ENCODE data around the gene KIRREL3. TPM values are rescaled to one million over a fixed set of nuclear protein-coding genes. Genes with fewer than 3 reads are reported as not detected.

Gene KIRREL3
- total and polyA plus RNA-seq, 2 of the 4 experiments (the other 2 are of a cell fraction): 10.9 to 15.9 TPM

DNA sequence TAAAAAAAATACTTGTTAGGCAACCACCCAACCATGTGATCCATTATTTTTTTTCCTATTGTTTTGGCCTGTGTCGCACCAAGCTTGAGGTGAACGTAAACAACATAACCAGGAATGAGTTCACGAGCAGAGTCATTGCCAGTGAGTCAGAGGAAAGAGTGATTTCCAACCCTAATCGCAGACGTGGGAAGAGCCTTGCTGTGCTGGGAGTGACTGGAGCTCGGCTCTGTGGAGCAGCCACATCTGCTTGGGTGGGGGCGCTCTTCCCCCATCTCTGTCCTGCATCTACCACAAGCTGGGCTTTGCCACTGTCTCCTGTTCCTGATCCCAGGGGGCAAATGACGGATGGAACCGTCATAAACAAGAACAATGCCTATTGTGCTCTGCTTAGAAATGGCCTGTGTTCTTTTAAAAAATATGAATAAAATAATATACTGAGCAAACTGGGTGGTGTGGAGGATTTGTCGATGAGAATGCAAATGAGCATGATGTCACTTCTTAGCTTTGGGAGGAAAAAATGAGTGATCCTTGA, 210.0 kb downstream of the KIRREL3 start:
- Histone ChIP-seq H2AK5ac (ENCODE audit: low read depth, low read length) (no peak overlapping the region), H3K4me1 (ENCODE audit: control insufficient read depth, insufficient read depth, low read length) (peaks cover 5% of the 10 kb centered on the region), H2BK20ac (ENCODE audit: low read depth, low read length) (no peak overlapping the region), H4K8ac (ENCODE audit: low read depth in 2 of 2, low read length in 2 of 2) (peak overlapping the region in 1 of 2 experiments; percentile 42; a peak in 1 of 4 replicates), H2AK9ac (replicated peaks; ENCODE audit: low read depth, low read length, poor library complexity) (no peak overlapping the region), H3K36me3 (ENCODE audit: control insufficient read depth, insufficient read depth, low read length) (no peaks in the 10 kb centered on the region), H3K4me2 (ENCODE audit: low read depth, low read length) (0 out of 2 replicates have a peak overlapping the region, but pooled peaks have one; percentile 13), H3K27me3 (ENCODE audit: control insufficient read depth, insufficient read depth, low read length) (no peaks in the 10 kb centered on the region), H3K79me1 (ENCODE audit: low read depth in 1 of 2, low read length in 2 of 2) (peaks cover 17 to 22% of the 10 kb centered on the region in 2 experiments), H3K14ac (replicated peaks; ENCODE audit: low read depth, low read length) (no peak overlapping the region; the same call in 1 of the 2 replicates), H3K4ac (ENCODE audit: low read depth, low read length) (peak overlapping the region; percentile 18), H3K27ac (ENCODE audit: insufficient read depth, low read length) (0 out of 2 replicates have a peak overlapping the region, but pooled peaks have one; percentile 41), H2BK120ac (ENCODE audit: low read depth, low read length) (peak overlapping the region; percentile 50; the same call in 1 of the 2 replicates), H3K23ac (ENCODE audit: low read depth, low read length) (no peak overlapping the region), H3K4me3 (ENCODE audit: insufficient read depth, low read depth, low read length) (no peak overlapping the region), H3K9me1 (ENCODE audit: insufficient read depth, low read length) (peaks cover 11% of the 10 kb centered on the region), H4K5ac (ENCODE audit: low read depth, low read length) (no peak overlapping the region), H3K9me3 (ENCODE audit: control insufficient read depth, insufficient read depth, low read length) (no peaks in the 10 kb centered on the region), H2BK5ac (ENCODE audit: low read depth, low read length, poor library complexity, severe bottlenecking) (peak overlapping the region; percentile 59), H3K9ac (ENCODE audit: low read depth, low read length) (no peak overlapping the region), H2BK15ac (ENCODE audit: low read depth, low read length) (no peak overlapping the region), H4K20me1 (ENCODE audit: insufficient read depth, low read length) (0 out of 2 replicates have a peak, but pooled peaks cover 3% of the 10 kb centered on the region), H4K91ac (ENCODE audit: insufficient read depth, low read depth, low read length) (peak overlapping the region; percentile 22; the same call in 1 of the 2 replicates), H3K56ac (ENCODE audit: extremely low read depth, insufficient read depth, low read length) (no peak overlapping the region), H3K18ac (ENCODE audit: low read depth, low read length) (peak overlapping the region; percentile 43; the same call in 1 of the 2 replicates), H2AFZ (replicated peaks; ENCODE audit: low read length, poor library complexity) (peak overlapping the region; percentile 69)
- peak; percentile 97 for ATAC-seq (ENCODE audit: low read depth)
- in situ Hi-C loops (cut with MboI; ENCODE audit: low sequenced_read_pairs): no loop called here
- ChIA-PET POLR2A (ENCODE audit: unreplicated experiment) (no interaction called here), CTCF (interaction anchor here (0.5 to 1.6 kb wide), 15 partner anchors 16 to 225 kb away, joined by 3 to 8 read pairs (median 4); partner anchors contain the start of gene KIRREL3)
- dilution Hi-C loops (cut with HindIII; ENCODE audit: low sequenced_read_pairs, unreplicated experiment): no loop called here
- 0% methylated on average over 3 of the region's 10 CpGs; no CpG with 5 or more reads in 1 of the 2 experiments for WGBS, 2 experiments (ENCODE audit: extremely low coverage in 2 of 2, insufficient read length in 1 of 2)
- BruUV-seq (replicated peaks): no TSS peak
- intact Hi-C loops (cut with micrococcal nuclease): loop anchor here (5.0 to 10.0 kb wide), 3 partner anchors 166 to 204 kb away; no protein-coding TSS in a partner anchor
- DNase-seq: peak; percentile 98
- TF ChIP-seq CHD1 (IDR thresholded peaks at IDR 0.05; ENCODE audit: low read depth, low read length) (no peak), MAFK (IDR thresholded peaks at IDR 0.05; ENCODE audit: low read depth, low read length) (0 out of 2 replicates have a peak, but pooled peaks have one; percentile 30), ELK1 (IDR thresholded peaks at IDR 0.05; ENCODE audit: borderline replicate concordance, low read depth, low read length) (no peak), NFE2L2 (IDR thresholded peaks at IDR 0.05; ENCODE audit: low read depth, low read length) (peak; percentile 75), MAZ (IDR thresholded peaks at IDR 0.05; ENCODE audit: borderline replicate concordance, low read depth, low read length) (peak; percentile 78), RAD21 (IDR thresholded peaks at IDR 0.05; ENCODE audit: low read length) (peak; percentile 72), RCOR1 (IDR thresholded peaks at IDR 0.05; ENCODE audit: insufficient replicate concordance, low read length) (peak; percentile 40), FOS (IDR thresholded peaks at IDR 0.05; ENCODE audit: low read depth, low read length) (peak; percentile 97), MXI1 (IDR thresholded peaks at IDR 0.05; ENCODE audit: borderline replicate concordance, low read depth, low read length) (no peak), CTCF (conservative IDR thresholded peaks at IDR 0.05; ENCODE audit: low read depth, low read length) (peak; percentile 59), POLR2A (IDR thresholded peaks at IDR 0.05; ENCODE audit: low read depth, low read length) (no peak), SMC3 (IDR thresholded peaks at IDR 0.05; ENCODE audit: low read depth, low read length) (peak; percentile 57), CEBPB (IDR thresholded peaks at IDR 0.05; ENCODE audit: low read depth, low read length) (peak; percentile 76)
- TF ChIP-seq, protein P1, sequence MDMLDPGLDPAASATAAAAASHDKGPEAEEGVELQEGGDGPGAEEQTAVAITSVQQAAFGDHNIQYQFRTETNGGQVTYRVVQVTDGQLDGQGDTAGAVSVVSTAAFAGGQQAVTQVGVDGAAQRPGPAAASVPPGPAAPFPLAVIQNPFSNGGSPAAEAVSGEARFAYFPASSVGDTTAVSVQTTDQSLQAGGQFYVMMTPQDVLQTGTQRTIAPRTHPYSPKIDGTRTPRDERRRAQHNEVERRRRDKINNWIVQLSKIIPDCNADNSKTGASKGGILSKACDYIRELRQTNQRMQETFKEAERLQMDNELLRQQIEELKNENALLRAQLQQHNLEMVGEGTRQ (IDR thresholded peaks at IDR 0.05; ENCODE audit: low read depth, low read length): peak; percentile 76

All from IMR-90 (cell line).